ENCODE results near the gene DIP2C.

- TF ChIP-seq, protein P1, sequence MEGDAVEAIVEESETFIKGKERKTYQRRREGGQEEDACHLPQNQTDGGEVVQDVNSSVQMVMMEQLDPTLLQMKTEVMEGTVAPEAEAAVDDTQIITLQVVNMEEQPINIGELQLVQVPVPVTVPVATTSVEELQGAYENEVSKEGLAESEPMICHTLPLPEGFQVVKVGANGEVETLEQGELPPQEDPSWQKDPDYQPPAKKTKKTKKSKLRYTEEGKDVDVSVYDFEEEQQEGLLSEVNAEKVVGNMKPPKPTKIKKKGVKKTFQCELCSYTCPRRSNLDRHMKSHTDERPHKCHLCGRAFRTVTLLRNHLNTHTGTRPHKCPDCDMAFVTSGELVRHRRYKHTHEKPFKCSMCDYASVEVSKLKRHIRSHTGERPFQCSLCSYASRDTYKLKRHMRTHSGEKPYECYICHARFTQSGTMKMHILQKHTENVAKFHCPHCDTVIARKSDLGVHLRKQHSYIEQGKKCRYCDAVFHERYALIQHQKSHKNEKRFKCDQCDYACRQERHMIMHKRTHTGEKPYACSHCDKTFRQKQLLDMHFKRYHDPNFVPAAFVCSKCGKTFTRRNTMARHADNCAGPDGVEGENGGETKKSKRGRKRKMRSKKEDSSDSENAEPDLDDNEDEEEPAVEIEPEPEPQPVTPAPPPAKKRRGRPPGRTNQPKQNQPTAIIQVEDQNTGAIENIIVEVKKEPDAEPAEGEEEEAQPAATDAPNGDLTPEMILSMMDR (IDR thresholded peaks at IDR 0.05): no peak
- no peak for TF ChIP-seq POLR2A (IDR thresholded peaks at IDR 0.05)
These were observed 215.1 kb downstream of the DIP2C start for GRCh38 chr10:474406-474805.

Data from testis (tissue), 2 donors.